Activated CD4-positive, alpha-beta memory T cell treated with anti-CD3 and anti-CD28 coated beads, Interleukin-2, amount 10 ng/mL, durations not matched to agents 7 days and 5 days (primary cell): ENCODE results near the gene JPT2. TPM values are rescaled to one million over a fixed set of nuclear protein-coding genes. Genes with fewer than 3 reads are reported as not detected.

Experiments used
- CTCF ChIA-PET: fragments of 350-600 bp; sonication (Branson Sonifier 250); formaldehyde crosslinking; loops from one replicate; lab custom pipeline; 2021; ENCODE audit warnings: antibody characterized with exemption, inconsistent platforms; lab: Charles Lee
- POLR2A ChIA-PET: fragments of 350-600 bp; sonication (Branson Sonifier 250); formaldehyde crosslinking; loops from one replicate; lab custom pipeline; 2021; ENCODE audit warnings: antibody characterized with exemption; lab: Charles Lee
- DNase-seq: peaks from one replicate; pipeline ENCODE4 v3.0.0-alpha.2; 2020
- H3K27ac Mint-ChIP-seq: one replicate; pipeline ENCODE4 v1.8.0; 2021; ENCODE audit warnings: mild to moderate bottlenecking, mixed read lengths
- H3K27me3 Mint-ChIP-seq: one replicate; pipeline ENCODE4 v1.8.0; 2021; ENCODE audit warnings: mixed read lengths
- H3K36me3 Mint-ChIP-seq: one replicate; pipeline ENCODE4 v1.8.0; 2021; ENCODE audit warnings: low read depth, mixed read lengths
- H3K4me1 Mint-ChIP-seq: one replicate; pipeline ENCODE4 v1.8.0; 2021; ENCODE audit warnings: mixed read lengths
- H3K4me3 Mint-ChIP-seq: one replicate; pipeline ENCODE4 v1.8.0; 2021; ENCODE audit warnings: mild to moderate bottlenecking, mixed read lengths
- H3K9me3 Mint-ChIP-seq: one replicate; pipeline ENCODE4 v1.8.0; 2021; ENCODE audit warnings: mixed read lengths
- total RNA-seq, 2 experiments: library from RNA; stranded (reverse); gene quantifications; one replicate each; pipeline ENCODE4 v1.2.3, GENCODE V29; 2021

The JPT2 gene
- total RNA-seq, 2 experiments from 2014 or later = 44.9 to 48.9 TPM

DNA sequence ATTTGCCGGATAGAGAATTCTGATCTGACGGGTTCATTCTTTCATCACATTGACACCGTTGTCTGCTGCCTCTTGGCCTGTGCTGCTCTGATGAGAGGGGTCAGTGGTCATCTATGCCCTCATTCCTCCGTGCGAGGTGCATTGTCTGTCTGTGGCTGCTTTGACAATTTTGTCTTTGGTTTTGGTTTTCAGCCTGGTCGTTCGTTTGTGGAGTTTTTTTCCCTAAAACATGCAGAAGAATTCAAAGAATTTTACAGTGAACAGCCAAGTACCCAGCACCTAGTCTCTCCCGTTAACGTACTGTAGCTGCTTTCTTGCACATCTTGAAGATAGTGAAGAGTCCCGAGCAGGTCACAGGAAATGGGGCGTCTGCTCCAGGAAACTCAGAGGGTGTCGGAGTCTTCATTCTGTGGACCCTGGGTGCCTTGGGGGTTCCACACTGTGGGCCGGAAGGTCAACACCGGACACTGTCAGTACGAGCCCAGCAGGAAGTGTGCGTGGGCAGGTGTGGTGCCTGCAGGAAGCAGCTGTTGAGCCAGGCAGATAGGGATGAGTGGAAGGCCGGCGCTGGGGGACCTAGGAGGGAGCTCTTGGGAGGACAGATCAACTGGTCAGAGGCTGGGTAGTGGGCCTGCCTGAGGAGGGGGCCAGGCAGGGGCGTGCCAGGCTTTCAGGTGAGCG, 37.7 kb upstream of the JPT2 start:
- peak; percentile 21 for DNase-seq
- H3K27ac Mint-ChIP-seq = peak overlapping the region; percentile 58
- peaks cover 38% of the 10 kb centered on the region for H3K4me1 Mint-ChIP-seq
- H3K27me3 Mint-ChIP-seq = no peaks in the 10 kb centered on the region
- peaks cover 52% of the 10 kb centered on the region for H3K36me3 Mint-ChIP-seq
- POLR2A ChIA-PET = interaction anchor here (1.2 kb wide), 1 partner anchor 27 kb away, joined by 3 read pairs; no protein-coding TSS in a partner anchor
- H3K9me3 Mint-ChIP-seq = no peaks in the 10 kb centered on the region
- CTCF ChIA-PET = interaction anchor here (1.0 kb wide), 1 partner anchor 61 kb away, joined by 3 read pairs; no protein-coding TSS in a partner anchor
- no peak overlapping the region for H3K4me3 Mint-ChIP-seq

DNA sequence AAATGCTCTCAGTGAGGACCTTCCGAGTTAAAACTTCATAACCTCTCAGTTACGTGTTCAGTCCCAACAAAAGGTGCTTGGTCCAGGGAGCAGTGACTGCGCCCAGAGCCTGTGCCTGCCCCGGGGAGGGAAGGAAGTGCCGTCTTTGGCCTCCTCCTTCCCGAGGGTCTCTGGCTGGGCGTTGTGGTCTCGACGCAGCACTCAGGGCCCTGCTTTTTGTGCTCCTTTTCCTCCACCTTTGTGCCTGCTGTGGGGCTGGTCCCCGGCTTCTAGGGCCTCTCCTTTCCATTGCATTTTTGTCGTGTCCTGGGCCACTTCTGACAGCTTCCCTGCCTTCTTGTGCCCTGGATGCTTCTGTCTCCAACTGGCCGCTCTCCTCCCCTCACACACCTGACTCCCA, 36.8 kb upstream of the JPT2 start:
- no peaks in the 10 kb centered on the region for H3K9me3 Mint-ChIP-seq
- ChIA-PET CTCF (interaction anchor here (0.6 to 1.0 kb wide), 2 partner anchors 60 to 286 kb away, joined by 3 read pairs; no protein-coding TSS in a partner anchor), POLR2A (interaction anchor here (1.2 kb wide), 1 partner anchor 27 kb away, joined by 3 read pairs; no protein-coding TSS in a partner anchor)
- H3K4me1 Mint-ChIP-seq = peaks cover 45% of the 10 kb centered on the region
- no peak overlapping the region for H3K27ac Mint-ChIP-seq
- H3K36me3 Mint-ChIP-seq = peaks cover 56% of the 10 kb centered on the region
- DNase-seq = no peak
- H3K27me3 Mint-ChIP-seq = no peaks in the 10 kb centered on the region
- H3K4me3 Mint-ChIP-seq = no peak overlapping the region

DNA sequence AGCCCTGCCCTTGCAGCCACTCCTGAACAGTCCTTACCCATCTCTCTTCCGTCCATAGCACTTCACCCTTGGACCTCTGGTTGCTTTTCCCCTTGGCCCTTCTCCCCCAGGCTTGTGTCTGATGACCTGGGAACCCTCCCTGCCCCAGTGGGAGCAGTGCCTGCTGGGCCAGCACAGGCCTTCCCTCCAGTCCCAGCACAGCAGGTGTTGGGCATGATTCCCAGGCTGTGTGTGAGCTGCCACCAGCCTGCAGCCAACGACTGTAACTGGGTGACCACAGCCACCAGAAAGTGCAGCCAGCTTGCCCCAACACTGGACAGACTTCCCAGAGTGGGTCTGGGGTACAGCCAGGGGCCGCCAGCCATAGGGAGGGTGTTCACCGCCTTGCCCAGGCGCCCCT, 35.9 kb upstream of the JPT2 start:
- no peak overlapping the region for H3K27ac Mint-ChIP-seq
- peaks cover 53% of the 10 kb centered on the region for H3K4me1 Mint-ChIP-seq
- no peaks in the 10 kb centered on the region for H3K27me3 Mint-ChIP-seq
- H3K36me3 Mint-ChIP-seq = peaks cover 60% of the 10 kb centered on the region
- ChIA-PET CTCF (interaction anchor here (0.6 kb wide), 1 partner anchor 26 kb away, joined by 3 read pairs; no protein-coding TSS in a partner anchor), POLR2A (no interaction called here)
- no peak overlapping the region for H3K4me3 Mint-ChIP-seq
- H3K9me3 Mint-ChIP-seq = no peaks in the 10 kb centered on the region
- no peak for DNase-seq

DNA sequence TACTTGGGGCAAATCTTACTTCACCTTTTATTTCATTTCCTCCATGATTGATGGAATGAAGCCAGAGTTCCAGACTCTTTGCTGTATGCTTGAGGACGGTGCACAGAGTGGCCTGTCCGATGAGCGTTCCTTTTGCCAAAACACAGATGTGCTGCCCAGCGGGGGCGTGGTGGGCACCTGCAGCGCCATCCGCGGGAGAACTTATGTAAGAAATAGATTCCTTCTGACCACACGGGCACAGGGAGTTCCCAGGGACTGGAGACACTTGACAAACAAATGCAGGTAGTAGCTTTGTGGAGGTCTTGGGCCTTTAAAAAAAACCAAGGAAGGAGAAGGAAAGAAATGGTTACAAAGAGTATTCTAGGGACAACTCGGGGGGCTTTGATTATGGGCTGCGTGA, 35.3 kb upstream of the JPT2 start:
- Mint-ChIP-seq H3K27ac (no peak overlapping the region), H3K9me3 (no peaks in the 10 kb centered on the region), H3K27me3 (no peaks in the 10 kb centered on the region), H3K4me1 (peaks cover 49% of the 10 kb centered on the region), H3K4me3 (no peak overlapping the region), H3K36me3 (peaks cover 62% of the 10 kb centered on the region)
- POLR2A ChIA-PET = no interaction called here
- CTCF ChIA-PET = no interaction called here
- no peak for DNase-seq

DNA sequence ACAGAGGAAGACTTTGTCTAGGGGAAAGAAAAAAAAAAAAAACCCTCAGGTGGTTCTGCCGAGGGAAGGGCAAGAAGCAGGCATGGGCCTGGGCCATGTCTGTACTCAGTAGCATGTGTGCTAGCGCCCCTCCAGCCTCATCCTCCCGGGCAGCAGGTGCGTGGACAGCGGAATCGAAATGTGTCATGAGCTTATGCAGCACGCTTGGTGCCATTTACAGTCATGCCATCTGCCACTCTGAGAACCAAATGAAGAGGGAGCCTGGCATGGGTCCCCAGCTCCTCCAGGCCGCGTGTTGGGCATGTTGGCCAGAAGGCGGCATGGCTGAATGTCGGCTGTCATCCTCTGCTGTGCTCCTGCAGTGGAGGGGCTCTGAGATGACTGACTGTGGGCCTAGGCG, 34.6 kb upstream of the JPT2 start:
- Mint-ChIP-seq H3K27ac (peak overlapping the region; percentile 49), H3K36me3 (peaks cover 60% of the 10 kb centered on the region), H3K9me3 (no peaks in the 10 kb centered on the region), H3K4me1 (peaks cover 47% of the 10 kb centered on the region), H3K27me3 (no peaks in the 10 kb centered on the region), H3K4me3 (no peak overlapping the region)
- DNase-seq = no peak
- POLR2A ChIA-PET = no interaction called here
- CTCF ChIA-PET = interaction anchor here (0.7 kb wide), 1 partner anchor 9 kb away, joined by 3 read pairs; no protein-coding TSS in a partner anchor

DNA sequence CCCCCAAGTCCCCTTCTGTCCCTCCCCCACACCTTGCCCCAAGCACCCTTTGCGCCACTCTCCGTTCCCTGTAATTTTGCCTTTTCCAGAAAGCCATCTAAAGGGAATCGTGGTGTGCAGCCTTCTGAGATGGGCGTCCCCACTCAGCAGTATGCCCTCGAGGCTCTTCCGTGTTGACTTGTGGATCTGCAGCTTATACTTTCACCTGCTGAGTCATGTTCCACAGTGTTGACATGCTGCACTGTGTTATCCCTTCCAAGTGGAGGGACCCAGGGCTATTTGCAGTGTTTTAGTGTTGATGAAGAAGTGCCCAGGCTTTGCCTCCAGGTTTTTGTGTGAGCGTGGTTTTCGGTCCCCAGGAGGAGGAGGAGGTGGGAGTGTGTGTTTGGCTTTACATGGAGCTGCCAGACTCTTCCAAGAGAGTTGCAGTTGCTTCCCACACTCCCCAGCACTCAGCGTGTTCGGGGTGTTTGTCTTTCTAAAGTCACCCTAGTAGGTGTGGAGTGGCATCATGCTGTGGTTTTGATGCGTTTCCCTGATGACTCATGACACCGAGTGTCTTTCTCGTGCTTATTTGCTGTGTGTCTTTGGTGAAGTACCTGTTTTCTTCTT, 32.1 kb upstream of the JPT2 start:
- peak; percentile 60 for DNase-seq
- H3K4me1 Mint-ChIP-seq = peaks cover 36% of the 10 kb centered on the region
- H3K27ac Mint-ChIP-seq = peak overlapping the region; percentile 71
- H3K4me3 Mint-ChIP-seq = no peak overlapping the region
- H3K36me3 Mint-ChIP-seq = peaks cover 53% of the 10 kb centered on the region
- CTCF ChIA-PET = no interaction called here
- POLR2A ChIA-PET = no interaction called here
- H3K27me3 Mint-ChIP-seq = no peaks in the 10 kb centered on the region
- no peaks in the 10 kb centered on the region for H3K9me3 Mint-ChIP-seq

DNA sequence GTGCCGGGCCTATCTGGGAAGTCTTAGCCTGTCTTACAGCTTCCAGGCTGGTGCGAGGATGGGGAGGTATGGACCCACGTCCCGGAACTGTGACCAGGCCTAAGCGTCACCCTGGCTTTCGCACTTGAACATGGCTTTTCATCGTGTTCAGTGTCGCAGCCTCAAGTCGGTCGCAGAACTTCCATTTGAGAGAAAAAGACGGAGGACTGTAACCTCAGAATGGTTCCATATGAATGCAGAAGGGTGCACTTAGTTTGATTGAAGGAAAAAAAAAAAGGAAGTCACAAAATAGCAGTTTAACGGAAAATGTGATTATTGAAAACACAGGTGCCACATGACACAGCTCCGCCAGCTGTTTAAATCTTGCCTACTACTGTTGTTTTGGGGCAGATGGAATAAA, 30.2 kb upstream of the JPT2 start:
- Mint-ChIP-seq H3K9me3 (no peaks in the 10 kb centered on the region), H3K27ac (no peak overlapping the region), H3K4me3 (no peak overlapping the region), H3K27me3 (no peaks in the 10 kb centered on the region), H3K4me1 (peaks cover 40% of the 10 kb centered on the region), H3K36me3 (peaks cover 55% of the 10 kb centered on the region)
- CTCF ChIA-PET = no interaction called here
- DNase-seq = no peak
- POLR2A ChIA-PET = no interaction called here

DNA sequence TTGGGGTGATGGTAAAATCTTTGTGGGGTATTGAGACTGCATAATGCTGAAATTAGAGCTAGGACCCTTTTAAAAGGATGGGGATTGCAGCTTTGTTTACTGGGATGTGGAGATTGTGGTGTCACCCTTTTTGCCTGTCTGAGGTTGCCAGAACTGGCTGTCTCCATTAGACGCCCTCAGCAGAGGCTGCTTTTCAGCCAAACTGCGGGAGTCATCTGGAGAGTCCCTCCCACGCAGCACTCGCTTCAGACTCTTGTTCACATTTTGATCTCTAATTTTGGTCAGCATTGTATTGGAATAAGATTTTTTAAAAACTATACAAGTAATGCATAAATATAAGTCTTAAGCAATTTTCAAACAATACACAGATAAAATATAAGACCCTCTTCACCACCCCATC, 27.9 kb upstream of the JPT2 start:
- no peaks in the 10 kb centered on the region for H3K27me3 Mint-ChIP-seq
- no peaks in the 10 kb centered on the region for H3K9me3 Mint-ChIP-seq
- ChIA-PET CTCF (interaction anchor here (1.8 kb wide), 1 partner anchor 55 kb away, joined by 6 read pairs; the partner anchor contains the start of gene MAPK8IP3), POLR2A (interaction anchor here (1.5 kb wide), 1 partner anchor 56 kb away, joined by 4 read pairs; the partner anchor contains the start of gene MAPK8IP3)
- H3K4me3 Mint-ChIP-seq = no peak overlapping the region
- H3K4me1 Mint-ChIP-seq = peaks cover 30% of the 10 kb centered on the region
- no peak for DNase-seq
- no peak overlapping the region for H3K27ac Mint-ChIP-seq
- peaks cover 49% of the 10 kb centered on the region for H3K36me3 Mint-ChIP-seq

DNA sequence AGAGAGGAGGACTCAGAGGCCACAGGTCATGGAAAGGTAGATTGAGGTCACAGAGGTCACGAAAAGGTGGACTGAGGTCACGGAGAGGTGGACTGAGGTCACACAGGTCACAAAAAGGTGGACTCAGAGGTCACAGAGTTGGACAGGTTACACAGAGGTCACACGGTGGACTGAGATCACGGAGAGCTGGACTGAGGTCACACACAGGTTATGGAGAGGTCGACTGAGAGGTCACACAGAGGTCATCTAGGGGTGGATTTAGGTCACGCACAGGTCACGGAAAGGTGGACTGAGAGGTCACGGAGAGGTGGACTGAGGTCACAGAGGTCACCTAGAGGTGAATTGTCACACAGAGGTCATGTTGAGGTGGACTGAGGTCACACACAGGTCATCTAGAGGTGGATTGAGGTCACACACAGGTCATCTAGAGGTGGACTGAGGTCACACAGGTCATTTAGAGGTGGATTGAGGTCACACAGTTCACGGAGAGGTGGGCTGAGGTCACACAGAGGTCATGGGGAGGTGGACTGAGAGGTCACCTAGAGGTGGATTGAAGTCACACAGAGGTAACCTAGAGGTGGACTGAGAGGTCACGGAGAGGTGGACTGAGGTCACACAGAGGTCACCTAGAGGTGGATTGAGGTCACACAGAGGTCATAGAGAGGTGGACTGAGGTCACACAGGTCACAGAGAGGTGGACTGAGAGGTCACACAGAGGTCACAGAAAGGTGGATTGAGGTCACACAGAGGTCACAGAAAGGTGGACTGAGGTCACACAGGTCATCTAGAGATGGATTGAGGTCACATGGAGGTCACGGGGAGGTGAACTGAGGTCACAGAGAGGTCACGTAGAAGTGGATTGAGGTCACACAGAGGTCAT, 26.7 kb upstream of the JPT2 start:
- DNase-seq = peak; percentile 21
- H3K27ac Mint-ChIP-seq = peak overlapping the region; percentile 29
- H3K36me3 Mint-ChIP-seq = peaks cover 47% of the 10 kb centered on the region
- H3K4me3 Mint-ChIP-seq = no peak overlapping the region
- ChIA-PET POLR2A (interaction anchor here (1.5 kb wide), 1 partner anchor 55 kb away, joined by 4 read pairs; the partner anchor contains the start of gene MAPK8IP3), CTCF (interaction anchor here (1.8 kb wide), 1 partner anchor 54 kb away, joined by 6 read pairs; the partner anchor contains the start of gene MAPK8IP3)
- no peaks in the 10 kb centered on the region for H3K27me3 Mint-ChIP-seq
- H3K9me3 Mint-ChIP-seq = no peaks in the 10 kb centered on the region
- peaks cover 19% of the 10 kb centered on the region for H3K4me1 Mint-ChIP-seq

DNA sequence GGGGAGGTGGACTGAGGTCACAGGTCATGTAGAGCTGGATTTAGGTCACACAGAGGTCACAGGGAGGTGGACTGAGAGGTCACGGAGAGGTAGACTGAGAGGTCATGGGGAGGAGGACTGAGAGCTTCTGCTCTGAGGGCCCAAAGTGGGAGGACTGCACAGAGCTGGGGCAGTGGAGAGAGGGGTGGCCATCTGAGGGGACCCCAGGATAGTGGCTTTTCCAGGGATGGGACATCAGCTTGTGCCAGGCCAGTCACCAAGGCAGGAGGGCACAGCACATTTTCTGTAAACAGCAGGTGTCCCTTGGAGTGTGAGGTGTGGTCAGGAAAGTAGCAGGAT, 26.1 kb upstream of the JPT2 start:
- POLR2A ChIA-PET = no interaction called here
- Mint-ChIP-seq H3K27me3 (no peaks in the 10 kb centered on the region), H3K9me3 (no peaks in the 10 kb centered on the region), H3K4me3 (no peak overlapping the region), H3K36me3 (peaks cover 43% of the 10 kb centered on the region), H3K4me1 (peaks cover 13% of the 10 kb centered on the region), H3K27ac (peak overlapping the region; percentile 29)
- no peak for DNase-seq
- CTCF ChIA-PET = interaction anchor here (0.6 kb wide), 1 partner anchor 8 kb away, joined by 3 read pairs; no protein-coding TSS in a partner anchor

DNA sequence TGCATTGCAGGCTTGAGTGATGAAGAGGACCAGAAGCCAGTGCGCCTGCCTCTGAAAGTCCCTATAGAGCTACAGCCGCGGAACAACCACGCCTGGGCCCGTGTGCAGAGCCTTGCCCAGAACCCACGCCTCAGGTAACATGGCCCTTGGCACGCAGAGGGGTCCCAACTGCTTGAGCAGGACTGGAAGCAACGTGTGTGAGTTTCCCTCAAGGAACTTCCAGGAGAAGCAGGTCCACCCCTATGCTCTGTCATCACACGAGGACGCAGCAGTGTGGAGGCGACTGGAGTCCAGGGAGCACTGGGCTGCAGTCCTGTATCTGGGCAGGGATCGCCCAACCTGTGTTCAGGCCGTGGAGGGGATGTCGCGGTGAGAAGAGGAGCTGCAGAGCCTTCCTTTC, 25.1 kb upstream of the JPT2 start:
- Mint-ChIP-seq H3K9me3 (no peaks in the 10 kb centered on the region), H3K27me3 (no peaks in the 10 kb centered on the region), H3K27ac (no peak overlapping the region), H3K4me1 (peaks cover 9% of the 10 kb centered on the region), H3K36me3 (peaks cover 38% of the 10 kb centered on the region), H3K4me3 (no peak overlapping the region)
- ChIA-PET POLR2A (no interaction called here), CTCF (no interaction called here)
- no peak for DNase-seq

DNA sequence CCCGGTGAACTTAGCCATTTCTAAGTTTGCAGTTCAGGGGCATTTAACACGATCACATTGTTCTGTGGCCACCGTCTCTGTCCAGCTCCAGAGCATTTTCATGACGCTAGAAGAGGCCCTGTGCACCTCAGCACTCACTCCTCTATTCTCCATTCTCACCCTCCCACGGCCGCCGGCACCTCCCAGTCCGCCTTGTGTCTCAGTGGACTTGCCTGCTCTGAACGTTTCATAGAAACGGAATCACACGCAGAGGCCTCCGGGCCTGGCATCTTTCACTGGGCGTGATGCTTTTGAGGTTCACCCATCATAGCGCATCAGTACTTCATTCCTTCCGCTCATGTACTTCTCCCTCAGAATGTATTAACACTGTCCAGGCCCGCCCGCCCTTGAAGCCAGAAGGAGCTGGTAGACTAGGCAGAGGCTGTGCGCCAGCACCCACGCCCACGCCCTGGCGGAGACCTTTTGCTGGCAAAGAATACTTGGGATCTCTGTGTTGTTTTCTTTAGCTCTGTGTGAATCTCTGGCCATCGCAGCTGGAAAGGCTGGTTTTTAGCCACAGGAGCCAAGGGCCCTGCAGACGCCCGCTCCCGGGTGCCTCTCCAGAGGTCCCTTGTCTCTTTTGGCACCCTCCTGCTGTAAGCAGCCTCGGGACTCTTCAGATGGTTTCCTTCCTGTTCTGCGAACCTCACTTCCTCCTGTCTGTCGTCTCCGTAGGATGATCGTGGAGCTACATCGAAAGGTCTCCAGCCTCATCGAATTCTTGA, 23.4 kb upstream of the JPT2 start:
- H3K9me3 Mint-ChIP-seq = no peaks in the 10 kb centered on the region
- no peak overlapping the region for H3K27ac Mint-ChIP-seq
- H3K4me1 Mint-ChIP-seq = peaks cover 10% of the 10 kb centered on the region
- H3K4me3 Mint-ChIP-seq = no peak overlapping the region
- CTCF ChIA-PET = no interaction called here
- peaks cover 37% of the 10 kb centered on the region for H3K36me3 Mint-ChIP-seq
- H3K27me3 Mint-ChIP-seq = no peaks in the 10 kb centered on the region
- DNase-seq = no peak
- POLR2A ChIA-PET = no interaction called here
